Liver (tissue), 9 donors: ENCODE results near the gene SKAP2. TPM values are rescaled to one million over a fixed set of nuclear protein-coding genes. Genes with fewer than 3 reads are reported as not detected.

Experiments used
- DNase-seq: peaks from one replicate; pipeline ENCODE4 v3.0.0-alpha.2; 2017; ENCODE audit warnings: low spot score
- H3K27ac ChIP-seq, 2 donors: one replicate each; pipeline ENCODE4 v1.7.0; 2013; ENCODE audit warnings: inconsistent platforms in 2 of 2, low read length in 2 of 2, control low read depth in 1 of 2, low read depth in 1 of 2, mild to moderate bottlenecking in 1 of 2
- H3K27me3 ChIP-seq, 4 donors: one replicate each; pipeline versions ENCODE4 v1.6.1 to v1.7.0; 2013; ENCODE audit warnings: low read length in 3 of 4, inconsistent platforms in 1 of 4, mild to moderate bottlenecking in 1 of 4, moderate library complexity in 1 of 4; ENCODE audit not compliant: control insufficient read depth in 4 of 4, insufficient read depth in 4 of 4
- H3K36me3 ChIP-seq, 4 donors: one replicate each; pipeline versions ENCODE4 v1.6.1 to v1.7.0; 2013; ENCODE audit warnings: low read length in 3 of 4, mild to moderate bottlenecking in 3 of 4, low read depth in 1 of 4, moderate library complexity in 1 of 4; ENCODE audit not compliant: control insufficient read depth in 4 of 4, insufficient read depth in 3 of 4
- H3K4me1 ChIP-seq, 4 donors: one replicate each; pipeline versions ENCODE4 v1.6.1 to v1.7.0; 2013; ENCODE audit warnings: low read length in 3 of 4, mild to moderate bottlenecking in 3 of 4, moderate library complexity in 1 of 4; ENCODE audit not compliant: control insufficient read depth in 4 of 4, insufficient read depth in 4 of 4
- H3K4me3 ChIP-seq, 3 donors: one replicate each; pipeline versions ENCODE4 v1.6.1 to v1.7.0; 2013; ENCODE audit warnings: low read length in 3 of 3, control low read depth in 1 of 3, low read depth in 1 of 3, mild to moderate bottlenecking in 1 of 3
- H3K9ac ChIP-seq, 2 donors: one replicate each; pipeline ENCODE4 v1.7.0; 2013; ENCODE audit warnings: low read length in 2 of 2, mild to moderate bottlenecking in 2 of 2, moderate library complexity in 2 of 2, control low read depth in 1 of 2, low read depth in 1 of 2
- H3K9me3 ChIP-seq, 4 donors: one replicate each; pipeline versions ENCODE4 v1.6.1 to v1.7.0; 2013; ENCODE audit warnings: low read length in 3 of 4; ENCODE audit not compliant: control insufficient read depth in 4 of 4
- ATF3 ChIP-seq: IDR thresholded peaks from 2 replicates; pipeline ENCODE4 v1.6.1; 2016; ENCODE audit warnings: antibody characterized with exemption
- CTCF ChIP-seq: fragments of 150-350 bp; IDR thresholded peaks from 2 replicates; pipeline ENCODE4 v1.5.1; 2017; ENCODE audit warnings: improper control_type of control experiment, low read depth, low read length; ENCODE audit not compliant: missing input control
- EGR1 ChIP-seq, 2 donors: IDR thresholded peaks; 2 replicates each; pipeline ENCODE4 v1.6.1; 2016 to 2018; ENCODE audit warnings: antibody characterized with exemption in 2 of 2, low read depth in 2 of 2
- FOXA1 ChIP-seq: IDR thresholded peaks from 2 replicates; pipeline ENCODE4 v1.6.1; 2016; ENCODE audit warnings: antibody characterized with exemption
- FOXA2 ChIP-seq: IDR thresholded peaks from 2 replicates; pipeline ENCODE4 v1.6.1; 2016; ENCODE audit warnings: antibody characterized with exemption
- GABPA ChIP-seq, 2 donors: IDR thresholded peaks in 1 of 2; conservative IDR thresholded peaks in 1 of 2; 2 replicates each; pipeline ENCODE4 v1.6.1; 2016; ENCODE audit warnings: antibody characterized with exemption in 2 of 2, mild to moderate bottlenecking in 1 of 2, moderate library complexity in 1 of 2
- HNF4A ChIP-seq, 2 donors: conservative IDR thresholded peaks; 2 replicates each; pipeline ENCODE4 v1.6.1; 2016; ENCODE audit warnings: antibody characterized with exemption in 2 of 2, mild to moderate bottlenecking in 2 of 2
- HNF4G ChIP-seq: IDR thresholded peaks from 2 replicates; pipeline ENCODE4 v1.6.1; 2016; ENCODE audit warnings: antibody characterized with exemption
- JUND ChIP-seq, 2 donors: IDR thresholded peaks; 2 replicates each; pipeline ENCODE4 v1.6.1; 2016; ENCODE audit warnings: antibody characterized with exemption in 2 of 2
- MAX ChIP-seq: IDR thresholded peaks from 2 replicates; pipeline ENCODE4 v1.6.1; 2016; ENCODE audit warnings: antibody characterized with exemption
- RAD21 ChIP-seq, 2 donors: IDR thresholded peaks; 2 replicates each; pipeline ENCODE4 v1.6.1; 2016; ENCODE audit warnings: antibody characterized with exemption in 2 of 2, mild to moderate bottlenecking in 2 of 2
- REST ChIP-seq: IDR thresholded peaks from 2 replicates; pipeline ENCODE4 v1.6.1; 2016; ENCODE audit warnings: antibody characterized with exemption, mild to moderate bottlenecking
- RXRA ChIP-seq, 2 donors: IDR thresholded peaks; 2 replicates each; pipeline ENCODE4 v1.6.1; 2017 to 2018; ENCODE audit warnings: antibody characterized with exemption in 2 of 2, mild to moderate bottlenecking in 1 of 2
- TAF1 ChIP-seq: conservative IDR thresholded peaks from 2 replicates; pipeline ENCODE4 v1.6.1; 2016; ENCODE audit warnings: antibody characterized with exemption, mild to moderate bottlenecking
- YY1 ChIP-seq: IDR thresholded peaks from 2 replicates; pipeline ENCODE4 v1.6.1; 2016; ENCODE audit warnings: antibody characterized with exemption, mild to moderate bottlenecking
- ZBTB33 ChIP-seq: IDR thresholded peaks from 2 replicates; pipeline ENCODE4 v1.6.1; 2016; ENCODE audit warnings: antibody characterized with exemption
- WGBS: extraction: QIAGEN DNeasy Blood & Tissue Kit; methylation state at CpG from one replicate; pipeline ENCODE4 v1.1.7; 2013; 5-methylcytosine and 5-hydroxymethylcytosine counted together
- polyA plus RNA-seq, 2 donors: library from polyadenylated mRNA; stranded (reverse) in 1 of 2; unstranded in 1 of 2; fragments of 200-250 nt in 1 of 2; fragments of >200 nt in 1 of 2; fragmentation: Nextera tagmentation in 1 of 2; extraction: Ambion mirVana in 1 of 2; gene quantifications; one replicate each; pipeline versions ENCODE4 v1.2.1 to v1.2.3, GENCODE V29; 2013 to 2015
- total RNA-seq, 2 donors: library from RNA; depleted of rRNA; stranded (reverse); fragments of >200 nt; gene quantifications; one replicate each; pipeline ENCODE4 v1.2.3, GENCODE V29; 2014
- donor health status: healthy.
- donor health status: healthy.
- donor health status: healthy.
- donor health status: healthy.
- donor health status: healthy.

Gene SKAP2
- total and polyA plus RNA-seq, 4 donors, result 3.4 to 9.2 (median 5.1) TPM

- WGBS, result 86% methylated on average over 2 of the region's 2 CpGs
- no peak for DNase-seq
- no peak overlapping the region for H3K27ac ChIP-seq
- H3K36me3 ChIP-seq, result no peaks in the 10 kb centered on the region
- TF ChIP-seq ATF3 (no peak), RAD21 (IDR thresholded peaks at IDR 0.05) (no peak), JUND (IDR thresholded peaks at IDR 0.05) (no peak), FOXA2 (no peak), ZBTB33 (no peak), CTCF (no peak), TAF1 (no peak), EGR1 (IDR thresholded peaks at IDR 0.05; ENCODE audit: low read depth in 2 of 2) (no peak), HNF4A (conservative IDR thresholded peaks at IDR 0.05) (no peak), FOXA1 (no peak), YY1 (no peak)
- H3K9me3 ChIP-seq, result no peaks in the 10 kb centered on the region
- no peak overlapping the region for H3K9ac ChIP-seq
- no peak overlapping the region for H3K4me3 ChIP-seq
- peaks cover 0 to 4% (median 3%) of the 10 kb centered on the region in 4 donors for H3K4me1 ChIP-seq
- H3K27me3 ChIP-seq, result no peaks in the 10 kb centered on the region
These were observed 193.5 kb downstream of the SKAP2 start for GRCh38 chr7:26670841-26671240.

GRCh38 chr7:26670290-26670689, 194.1 kb downstream of the SKAP2 start:
- Histone ChIP-seq H3K36me3 (no peaks in the 10 kb centered on the region), H3K27ac (no peak overlapping the region), H3K4me3 (no peak overlapping the region), H3K4me1 (peaks cover 0 to 4% (median 3%) of the 10 kb centered on the region in 4 donors), H3K27me3 (no peaks in the 10 kb centered on the region), H3K9ac (no peak overlapping the region), H3K9me3 (no peaks in the 10 kb centered on the region)
- TF ChIP-seq CTCF (no peak), FOXA2 (no peak), RXRA (IDR thresholded peaks at IDR 0.05) (no peak), FOXA1 (no peak), GABPA (IDR thresholded peaks at IDR 0.05 in 1 of 2, conservative IDR thresholded peaks at IDR 0.05 in 1 of 2) (no peak), REST (no peak), TAF1 (no peak), HNF4G (no peak), MAX (no peak), YY1 (no peak), ZBTB33 (no peak)
- no peak for DNase-seq
- WGBS, result 56% methylated on average over 2 of the region's 2 CpGs
